ENCODE measurements around the gene RPS14. TPM values are rescaled to one million over a fixed set of nuclear protein-coding genes. Genes with fewer than 3 reads are reported as not detected.

RPS14 gene
- total and polyA plus RNA-seq, 2 of the 8 experiments (the other 6 are each of a cell fraction or from before 2014, with no cell fraction given), result 2,548 to 6,423 TPM

GRCh38 chr5:150413176-150413901, 36.2 kb downstream of the RPS14 start:
- TF ChIP-seq, protein P1, sequence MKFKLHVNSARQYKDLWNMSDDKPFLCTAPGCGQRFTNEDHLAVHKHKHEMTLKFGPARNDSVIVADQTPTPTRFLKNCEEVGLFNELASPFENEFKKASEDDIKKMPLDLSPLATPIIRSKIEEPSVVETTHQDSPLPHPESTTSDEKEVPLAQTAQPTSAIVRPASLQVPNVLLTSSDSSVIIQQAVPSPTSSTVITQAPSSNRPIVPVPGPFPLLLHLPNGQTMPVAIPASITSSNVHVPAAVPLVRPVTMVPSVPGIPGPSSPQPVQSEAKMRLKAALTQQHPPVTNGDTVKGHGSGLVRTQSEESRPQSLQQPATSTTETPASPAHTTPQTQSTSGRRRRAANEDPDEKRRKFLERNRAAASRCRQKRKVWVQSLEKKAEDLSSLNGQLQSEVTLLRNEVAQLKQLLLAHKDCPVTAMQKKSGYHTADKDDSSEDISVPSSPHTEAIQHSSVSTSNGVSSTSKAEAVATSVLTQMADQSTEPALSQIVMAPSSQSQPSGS (IDR thresholded peaks at IDR 0.05; ENCODE audit: low read length), result no peak
- TF ChIP-seq TEAD4 (IDR thresholded peaks at IDR 0.05; ENCODE audit: low read depth, low read length) (no peak), TCF12 (IDR thresholded peaks at IDR 0.05; ENCODE audit: low read depth, low read length) (no peak), KDM1A (IDR thresholded peaks at IDR 0.05; ENCODE audit: borderline replicate concordance, low read length) (no peak), SP4 (IDR thresholded peaks at IDR 0.05; ENCODE audit: low read length) (no peak), HDAC6 (IDR thresholded peaks at IDR 0.05; ENCODE audit: low read depth, low read length) (no peak), BCL11A (IDR thresholded peaks at IDR 0.05; ENCODE audit: low read depth in 2 of 2, low read length in 2 of 2) (no peak), CEBPB (IDR thresholded peaks at IDR 0.05; ENCODE audit: low read depth, low read length) (no peak), CREB1 (IDR thresholded peaks at IDR 0.05) (no peak), RNF2 (IDR thresholded peaks at IDR 0.05; ENCODE audit: borderline replicate concordance, low read depth, low read length, missing control alignments, poor library complexity, severe bottlenecking) (no peak), ZNF274 (IDR thresholded peaks at IDR 0.05; ENCODE audit: borderline replicate concordance, extremely low read depth, low read length) (no peak)
- Histone ChIP-seq H3K27ac (ENCODE audit: low read depth, low read length) (no peak overlapping the region), H2BK5ac (ENCODE audit: low read depth, low read length) (no peak overlapping the region), H4K5ac (ENCODE audit: insufficient read length, low read depth, low read length) (no peak overlapping the region), H4K8ac (ENCODE audit: extremely low read depth, insufficient read depth, low read length) (no peak overlapping the region), H2BK15ac (ENCODE audit: low read length) (0 out of 2 replicates have a peak overlapping the region, but pooled peaks have one; percentile 8), H2BK20ac (ENCODE audit: low read length) (no peak overlapping the region), H3K23me2 (ENCODE audit: low read depth, low read length) (peaks cover 3% of the 10 kb centered on the region), H3K9me3 (ENCODE audit: insufficient read depth in 2 of 2, low read depth in 1 of 2, low read length in 1 of 2) (no peaks in the 10 kb centered on the region), H4K91ac (replicated peaks; ENCODE audit: insufficient read length, low read length) (no peak overlapping the region), H3K36me3 (ENCODE audit: control insufficient read depth in 2 of 4, insufficient read depth in 4 of 4, low read length in 3 of 4) (no peaks in the 10 kb centered on the region), H2AK5ac (ENCODE audit: low read depth, low read length) (no peak overlapping the region), H2BK120ac (replicated peaks; ENCODE audit: low read depth, low read length) (no peak overlapping the region), H3K9ac (replicated peaks in 1 of 4; ENCODE audit: extremely low read depth in 1 of 4, low read depth in 3 of 4, low read length in 3 of 4) (peak overlapping the region in 1 of 4 experiments; percentile 38; a peak in 2 of 7 replicates), H3K4me2 (ENCODE audit: insufficient read depth in 1 of 2, low read depth in 2 of 2, low read length in 2 of 2) (peak overlapping the region; percentile 65 to 75), H3K4ac (replicated peaks; ENCODE audit: insufficient read length, low read depth, low read length) (no peak overlapping the region), H3K27me3 (replicated peaks in 1 of 4; ENCODE audit: control insufficient read depth in 3 of 4, extremely low read depth in 1 of 4, insufficient read depth in 3 of 4, low read length in 3 of 4) (no peaks in the 10 kb centered on the region), H3K4me3 (ENCODE audit: extremely low read depth in 1 of 4, insufficient read depth in 2 of 4, low read depth in 3 of 4, low read length in 4 of 4) (peak overlapping the region in 3 of 4 experiments; percentile 29 to 56 (median 52); a peak in 5 of 8 replicates), H3K56ac (replicated peaks; ENCODE audit: insufficient read length, low read depth, low read length) (no peak overlapping the region), H3K79me2 (ENCODE audit: control insufficient read depth in 1 of 2, insufficient read depth in 2 of 2, low read length in 2 of 2) (no peaks in the 10 kb centered on the region), H4K20me1 (replicated peaks in 1 of 2; ENCODE audit: control insufficient read depth in 1 of 2, insufficient read depth in 2 of 2, low read length in 2 of 2) (no peaks in the 10 kb centered on the region), H3K18ac (ENCODE audit: extremely low read depth, low read length) (peak overlapping the region; percentile 56), H3K14ac (ENCODE audit: insufficient read length) (no peak overlapping the region), H3K23ac (ENCODE audit: insufficient read length) (no peak overlapping the region), H3K79me1 (ENCODE audit: low read depth, low read length) (no peaks in the 10 kb centered on the region; the same call in 1 of the 2 replicates), H2AFZ (ENCODE audit: low read length) (peak overlapping the region; percentile 100), H3K4me1 (replicated peaks in 1 of 4; ENCODE audit: control insufficient read depth in 3 of 4, insufficient read depth in 4 of 4, low read length in 3 of 4) (peaks cover 8 to 24% (median 13%) of the 10 kb centered on the region in 4 experiments), H2BK12ac (ENCODE audit: low read depth, low read length) (no peak overlapping the region)
- WGBS, 2 experiments (ENCODE audit: extremely low coverage in 1 of 2, insufficient coverage in 1 of 2, insufficient read length in 1 of 2, insufficient replicate concordance in 2 of 2, low coverage in 1 of 2, low lambda C conversion rate in 2 of 2, missing lambda C conversion rate in 1 of 2), result 81% methylated on average over 12 of the region's 12 CpGs; no CpG with 5 or more reads in 1 of the 2 experiments
- POLR2A ChIA-PET (ENCODE audit: partially characterized antibody), result interaction anchor here (0.7 to 4.8 kb wide), 16 partner anchors 8 to 36 kb away, joined by 3 to 30 read pairs (median 4); partner anchors contain the start of gene RPS14
- DNase-seq (ENCODE audit: low read depth in 1 of 2, low spot score in 2 of 2) (no peak), FAIRE-seq (no peak)
- CTCF ChIA-PET (ENCODE audit: partially characterized antibody), result interaction anchor here (0.7 to 4.4 kb wide), 6 partner anchors 13 to 29 kb away, joined by 3 to 43 read pairs (median 4); no protein-coding TSS in a partner anchor
